ENCODE measurements around the gene TPMT. TPM values are rescaled to one million over a fixed set of nuclear protein-coding genes. Genes with fewer than 3 reads are reported as not detected.

TPMT gene
- total RNA-seq, 1 experiment from 2014 or later: 11.0 TPM

DNA sequence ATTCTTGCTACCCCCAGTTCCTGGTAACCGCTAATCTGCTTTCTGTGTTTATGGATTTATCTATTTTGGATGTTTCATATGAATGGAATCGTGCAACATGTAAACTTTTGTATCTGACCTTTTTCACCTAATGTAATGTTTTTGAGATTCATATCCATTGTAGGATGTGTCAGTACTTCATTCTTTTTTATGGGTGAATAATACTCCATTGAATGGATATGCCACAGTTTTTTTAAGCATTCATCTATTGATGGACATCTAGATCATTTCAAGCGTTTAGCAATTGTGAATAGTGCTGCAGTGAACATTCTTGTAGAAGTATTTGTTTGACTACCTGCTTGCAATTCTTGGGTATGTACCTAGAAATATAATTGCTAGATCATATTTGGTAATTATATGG is 13.4 kb upstream of the TPMT start:
- no peak overlapping the region for H3K4me3 Mint-ChIP-seq (ENCODE audit: unreplicated experiment)
- H3K9me3 Mint-ChIP-seq (ENCODE audit: unreplicated experiment): no peaks in the 10 kb centered on the region
- no peaks in the 10 kb centered on the region for H3K27me3 Mint-ChIP-seq (ENCODE audit: insufficient read depth, unreplicated experiment)
- no peaks in the 10 kb centered on the region for H3K4me1 ChIP-seq
- TF ChIP-seq CTCF (IDR thresholded peaks at IDR 0.05; ENCODE audit: insufficient read depth in 1 of 2, low read depth in 1 of 2, low read length in 1 of 2, severe bottlenecking in 1 of 2, unreplicated experiment in 1 of 2): no peak
- H3K4me3 ChIP-seq (ENCODE audit: low read depth, low read length): no peak overlapping the region
- BruUV-seq (replicated peaks): no TSS peak
- no peaks in the 10 kb centered on the region for H3K27me3 ChIP-seq (replicated peaks; ENCODE audit: control insufficient read depth, insufficient read depth, low read length)
- no peaks in the 10 kb centered on the region for H3K36me3 ChIP-seq (ENCODE audit: control insufficient read depth, insufficient read depth, low read length)
- no peak for DNase-seq
- intact Hi-C loops (cut with micrococcal nuclease; ENCODE audit: unreplicated experiment): no loop called here
- ChIA-PET POLR2A (no interaction called here), CTCF (no interaction called here)
- no peak overlapping the region for H3K27ac Mint-ChIP-seq (ENCODE audit: unreplicated experiment)
- H3K4me1 Mint-ChIP-seq (ENCODE audit: low read depth, unreplicated experiment): no peaks in the 10 kb centered on the region
- H3K36me3 Mint-ChIP-seq (ENCODE audit: insufficient read depth, unreplicated experiment): peaks cover 11% of the 10 kb centered on the region
- H3K9me3 ChIP-seq: no peaks in the 10 kb centered on the region

- Mint-ChIP-seq H3K4me1 (ENCODE audit: low read depth, unreplicated experiment) (no peaks in the 10 kb centered on the region), H3K9me3 (ENCODE audit: unreplicated experiment) (no peaks in the 10 kb centered on the region), H3K4me3 (ENCODE audit: unreplicated experiment) (no peak overlapping the region), H3K36me3 (ENCODE audit: insufficient read depth, unreplicated experiment) (peaks cover 15% of the 10 kb centered on the region), H3K27me3 (ENCODE audit: insufficient read depth, unreplicated experiment) (no peaks in the 10 kb centered on the region), H3K27ac (ENCODE audit: unreplicated experiment) (no peak overlapping the region)
- Histone ChIP-seq H3K4me3 (ENCODE audit: low read depth, low read length) (no peak overlapping the region), H3K9me3 (no peaks in the 10 kb centered on the region), H3K4me1 (no peaks in the 10 kb centered on the region), H3K36me3 (ENCODE audit: control insufficient read depth, insufficient read depth, low read length) (no peaks in the 10 kb centered on the region), H3K27me3 (replicated peaks; ENCODE audit: control insufficient read depth, insufficient read depth, low read length) (no peaks in the 10 kb centered on the region)
- BruUV-seq (replicated peaks): no TSS peak
- no peak for DNase-seq
- POLR2A ChIA-PET: interaction anchor here (0.6 kb wide), 2 partner anchors 10 to 311 kb away, joined by 3 read pairs; no protein-coding TSS in a partner anchor
- no peak for TF ChIP-seq CTCF (IDR thresholded peaks at IDR 0.05; ENCODE audit: insufficient read depth in 1 of 2, low read depth in 1 of 2, low read length in 1 of 2, severe bottlenecking in 1 of 2, unreplicated experiment in 1 of 2)
- CTCF ChIA-PET: interaction anchor here (0.7 kb wide), 1 partner anchor 37 kb away, joined by 3 read pairs; no protein-coding TSS in a partner anchor
- intact Hi-C loops (cut with micrococcal nuclease; ENCODE audit: unreplicated experiment): no loop called here
Measured at GRCh38 chr6:18166312-18167036, 11.6 kb upstream of the TPMT start.

DNA sequence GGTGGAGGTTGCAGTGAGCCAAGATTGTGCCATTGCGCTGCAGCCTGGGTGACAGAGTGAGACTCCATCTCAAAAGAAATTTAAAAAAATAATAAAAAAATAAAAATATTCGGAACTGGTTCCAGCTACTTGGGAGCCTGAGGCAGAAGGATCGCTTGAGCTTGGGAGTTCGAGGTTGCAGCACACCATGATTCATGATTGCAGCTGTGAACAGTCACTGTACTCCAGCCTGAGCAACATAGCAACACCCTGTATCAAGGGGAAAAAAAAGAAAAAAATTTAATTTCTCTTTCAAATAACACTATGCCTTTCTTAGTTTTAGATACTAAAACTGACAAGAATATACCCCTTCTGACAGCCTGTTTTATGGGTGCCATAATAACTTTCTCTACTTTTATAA is 10.9 kb upstream of the TPMT start:
- ChIA-PET POLR2A (no interaction called here), CTCF (interaction anchor here (0.7 kb wide), 1 partner anchor 36 kb away, joined by 3 read pairs; no protein-coding TSS in a partner anchor)
- Mint-ChIP-seq H3K27ac (ENCODE audit: unreplicated experiment) (no peak overlapping the region), H3K4me3 (ENCODE audit: unreplicated experiment) (no peak overlapping the region), H3K27me3 (ENCODE audit: insufficient read depth, unreplicated experiment) (no peaks in the 10 kb centered on the region), H3K36me3 (ENCODE audit: insufficient read depth, unreplicated experiment) (peaks cover 21% of the 10 kb centered on the region), H3K9me3 (ENCODE audit: unreplicated experiment) (no peaks in the 10 kb centered on the region), H3K4me1 (ENCODE audit: low read depth, unreplicated experiment) (no peaks in the 10 kb centered on the region)
- H3K4me1 ChIP-seq: no peaks in the 10 kb centered on the region
- no TSS peak for BruUV-seq (replicated peaks)
- no peak overlapping the region for H3K4me3 ChIP-seq (ENCODE audit: low read depth, low read length)
- TF ChIP-seq CTCF (IDR thresholded peaks at IDR 0.05; ENCODE audit: insufficient read depth in 1 of 2, low read depth in 1 of 2, low read length in 1 of 2, severe bottlenecking in 1 of 2, unreplicated experiment in 1 of 2): no peak
- DNase-seq: no peak
- H3K9me3 ChIP-seq: no peaks in the 10 kb centered on the region
- H3K27me3 ChIP-seq (replicated peaks; ENCODE audit: control insufficient read depth, insufficient read depth, low read length): no peaks in the 10 kb centered on the region
- intact Hi-C loops (cut with micrococcal nuclease; ENCODE audit: unreplicated experiment): no loop called here
- H3K36me3 ChIP-seq (ENCODE audit: control insufficient read depth, insufficient read depth, low read length): no peaks in the 10 kb centered on the region

Data from Caco-2 (cell line).